Osteocyte (in vitro differentiated cells): Measurements from ENCODE around the gene ZNF736. TPM values are rescaled to one million over a fixed set of nuclear protein-coding genes. Genes with fewer than 3 reads are reported as not detected.

Source experiments
- DNase-seq: peaks from one replicate; pipeline ENCODE4 v3.0.0; 2021; ENCODE audit warnings: mixed read lengths; ENCODE audit not compliant: unreplicated experiment; ENCODE audit errors: extremely low spot score
- H3K27ac Mint-ChIP-seq: one replicate; pipeline ENCODE4 v1.8.0; 2021; ENCODE audit warnings: mild to moderate bottlenecking, mixed read lengths; ENCODE audit not compliant: unreplicated experiment
- H3K27me3 Mint-ChIP-seq: one replicate; pipeline ENCODE4 v1.8.0; 2021; ENCODE audit warnings: mixed read lengths; ENCODE audit not compliant: unreplicated experiment
- H3K36me3 Mint-ChIP-seq: one replicate; pipeline ENCODE4 v1.8.0; 2021; ENCODE audit warnings: mixed read lengths; ENCODE audit not compliant: unreplicated experiment
- H3K4me1 Mint-ChIP-seq: one replicate; pipeline ENCODE4 v1.8.0; 2021; ENCODE audit warnings: mixed read lengths; ENCODE audit not compliant: unreplicated experiment
- H3K4me3 Mint-ChIP-seq: one replicate; pipeline ENCODE4 v1.8.0; 2021; ENCODE audit warnings: mild to moderate bottlenecking, moderate library complexity, mixed read lengths; ENCODE audit not compliant: unreplicated experiment
- H3K9me3 Mint-ChIP-seq: one replicate; pipeline ENCODE4 v1.8.0; 2021; ENCODE audit warnings: mixed read lengths; ENCODE audit not compliant: unreplicated experiment
- total RNA-seq: library from RNA; stranded (reverse); gene quantifications from 2 replicates; pipeline ENCODE4 v1.2.1, GENCODE V29; 2021
- TF ChIP-seq, protein P1 (sequence below): fragments of 200-600 bp; sonication (generic); IDR thresholded peaks from 2 replicates; pipeline ENCODE4 v1.5.0; 2021; ENCODE audit warnings: antibody characterized with exemption, mild to moderate bottlenecking, moderate library complexity

The ZNF736 gene
- total RNA-seq, 1 donor from 2014 or later, result not detected

DNA sequence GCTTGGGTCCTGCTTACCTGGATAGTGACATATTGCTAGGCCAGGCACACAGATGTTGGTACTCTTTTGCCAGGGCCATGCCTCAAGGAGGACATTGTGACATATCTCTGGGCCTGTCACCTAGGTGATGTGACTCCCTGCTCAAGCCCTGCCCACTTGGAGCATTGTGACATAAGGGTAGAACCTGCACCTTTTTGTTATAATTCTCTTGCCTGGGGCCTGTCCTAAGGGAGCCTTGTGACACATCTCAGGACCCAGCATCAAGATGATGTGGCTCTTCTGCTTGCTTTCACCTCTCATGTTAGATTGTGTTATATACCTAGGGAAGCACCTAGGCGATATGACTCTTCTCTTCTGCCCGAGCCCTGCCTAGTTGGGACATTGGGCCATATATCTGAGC lies 57.4 kb downstream of the ZNF736 start:
- DNase-seq, result no peak
- TF ChIP-seq, protein P1, sequence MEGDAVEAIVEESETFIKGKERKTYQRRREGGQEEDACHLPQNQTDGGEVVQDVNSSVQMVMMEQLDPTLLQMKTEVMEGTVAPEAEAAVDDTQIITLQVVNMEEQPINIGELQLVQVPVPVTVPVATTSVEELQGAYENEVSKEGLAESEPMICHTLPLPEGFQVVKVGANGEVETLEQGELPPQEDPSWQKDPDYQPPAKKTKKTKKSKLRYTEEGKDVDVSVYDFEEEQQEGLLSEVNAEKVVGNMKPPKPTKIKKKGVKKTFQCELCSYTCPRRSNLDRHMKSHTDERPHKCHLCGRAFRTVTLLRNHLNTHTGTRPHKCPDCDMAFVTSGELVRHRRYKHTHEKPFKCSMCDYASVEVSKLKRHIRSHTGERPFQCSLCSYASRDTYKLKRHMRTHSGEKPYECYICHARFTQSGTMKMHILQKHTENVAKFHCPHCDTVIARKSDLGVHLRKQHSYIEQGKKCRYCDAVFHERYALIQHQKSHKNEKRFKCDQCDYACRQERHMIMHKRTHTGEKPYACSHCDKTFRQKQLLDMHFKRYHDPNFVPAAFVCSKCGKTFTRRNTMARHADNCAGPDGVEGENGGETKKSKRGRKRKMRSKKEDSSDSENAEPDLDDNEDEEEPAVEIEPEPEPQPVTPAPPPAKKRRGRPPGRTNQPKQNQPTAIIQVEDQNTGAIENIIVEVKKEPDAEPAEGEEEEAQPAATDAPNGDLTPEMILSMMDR, result no peak
- Mint-ChIP-seq H3K4me1 (no peaks in the 10 kb centered on the region), H3K9me3 (peaks cover 77% of the 10 kb centered on the region), H3K36me3 (no peaks in the 10 kb centered on the region), H3K4me3 (no peak overlapping the region), H3K27me3 (no peaks in the 10 kb centered on the region), H3K27ac (no peak overlapping the region)

DNA sequence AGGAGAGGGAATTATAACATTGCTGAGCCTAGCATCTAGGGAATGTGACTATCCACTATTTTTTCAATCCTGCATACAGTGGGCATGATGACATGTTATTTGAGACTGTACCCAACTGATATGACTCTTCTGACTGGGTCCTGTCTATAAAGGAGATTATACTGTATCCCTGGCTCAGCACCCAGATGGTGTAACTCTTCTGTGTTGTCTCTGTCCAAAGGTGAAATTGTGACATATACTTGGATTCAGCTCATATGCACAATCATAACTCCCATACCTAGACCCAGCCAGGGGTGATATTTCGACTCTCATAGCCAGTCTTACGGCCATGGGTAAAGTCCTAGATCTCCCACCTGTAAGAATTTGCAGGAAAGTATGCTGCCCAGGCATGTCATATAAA lies 59.3 kb downstream of the ZNF736 start:
- no peak overlapping the region for H3K4me3 Mint-ChIP-seq
- no peaks in the 10 kb centered on the region for H3K36me3 Mint-ChIP-seq
- TF ChIP-seq, protein P1, result no peak
- no peaks in the 10 kb centered on the region for H3K27me3 Mint-ChIP-seq
- H3K9me3 Mint-ChIP-seq, result peaks cover 71% of the 10 kb centered on the region
- no peak overlapping the region for H3K27ac Mint-ChIP-seq
- DNase-seq, result no peak
- no peaks in the 10 kb centered on the region for H3K4me1 Mint-ChIP-seq

DNA sequence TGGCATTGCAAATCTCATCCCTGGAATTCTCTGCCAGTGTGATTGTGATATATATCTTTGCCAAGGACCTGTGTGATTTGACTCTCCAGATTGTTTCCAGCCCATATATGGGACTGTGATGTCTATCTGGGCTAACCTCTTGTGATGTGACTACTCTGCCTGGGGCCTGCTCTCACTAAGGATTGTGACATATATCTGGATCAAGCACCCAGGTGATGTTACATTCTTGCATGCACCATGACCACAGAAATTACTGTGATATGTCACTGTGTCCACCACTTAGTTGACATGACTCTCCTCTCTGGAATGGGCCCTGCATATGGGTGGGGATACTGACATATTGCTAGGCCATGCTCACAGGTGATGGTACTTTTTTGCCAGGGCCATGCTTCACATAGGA lies 86.6 kb downstream of the ZNF736 start:
- Mint-ChIP-seq H3K4me3 (no peak overlapping the region), H3K27me3 (no peaks in the 10 kb centered on the region), H3K9me3 (peaks cover 52% of the 10 kb centered on the region), H3K36me3 (no peaks in the 10 kb centered on the region), H3K4me1 (no peaks in the 10 kb centered on the region), H3K27ac (no peak overlapping the region)
- DNase-seq, result no peak
- TF ChIP-seq, protein P1, result no peak

Other genes starting within 250 kb of the ZNF736 start
- not detected in 2 replicates for gene ZNF735, start 106.8 kb upstream of the ZNF736 start, total RNA-seq
- gene ZNF679, start 85.5 kb upstream of the ZNF736 start, total RNA-seq, result not detected in 2 replicates
- gene ZNF680, start 249.1 kb downstream of the ZNF736 start, total RNA-seq, result 7.6 and 9.1 TPM in 2 replicates